Stimulated activated CD4-positive, alpha-beta T cell treated with anti-CD3 and anti-CD28 coated beads, Interleukin-2, amount 100 ng/mL, for 48 hours (primary cell): ENCODE results near the gene HPRT1.
"Not testable (repeated sequence)": the region's sequence is repeated elsewhere in the genome, so short reads cannot be mapped to it uniquely, and the experiment has no call there.

Experiments used
- DNase-seq, 2 donors: peaks; one replicate each; pipeline ENCODE4 v3.0.0-alpha.2; 2020

HPRT1 gene, protein sequence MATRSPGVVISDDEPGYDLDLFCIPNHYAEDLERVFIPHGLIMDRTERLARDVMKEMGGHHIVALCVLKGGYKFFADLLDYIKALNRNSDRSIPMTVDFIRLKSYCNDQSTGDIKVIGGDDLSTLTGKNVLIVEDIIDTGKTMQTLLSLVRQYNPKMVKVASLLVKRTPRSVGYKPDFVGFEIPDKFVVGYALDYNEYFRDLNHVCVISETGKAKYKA

DNA sequence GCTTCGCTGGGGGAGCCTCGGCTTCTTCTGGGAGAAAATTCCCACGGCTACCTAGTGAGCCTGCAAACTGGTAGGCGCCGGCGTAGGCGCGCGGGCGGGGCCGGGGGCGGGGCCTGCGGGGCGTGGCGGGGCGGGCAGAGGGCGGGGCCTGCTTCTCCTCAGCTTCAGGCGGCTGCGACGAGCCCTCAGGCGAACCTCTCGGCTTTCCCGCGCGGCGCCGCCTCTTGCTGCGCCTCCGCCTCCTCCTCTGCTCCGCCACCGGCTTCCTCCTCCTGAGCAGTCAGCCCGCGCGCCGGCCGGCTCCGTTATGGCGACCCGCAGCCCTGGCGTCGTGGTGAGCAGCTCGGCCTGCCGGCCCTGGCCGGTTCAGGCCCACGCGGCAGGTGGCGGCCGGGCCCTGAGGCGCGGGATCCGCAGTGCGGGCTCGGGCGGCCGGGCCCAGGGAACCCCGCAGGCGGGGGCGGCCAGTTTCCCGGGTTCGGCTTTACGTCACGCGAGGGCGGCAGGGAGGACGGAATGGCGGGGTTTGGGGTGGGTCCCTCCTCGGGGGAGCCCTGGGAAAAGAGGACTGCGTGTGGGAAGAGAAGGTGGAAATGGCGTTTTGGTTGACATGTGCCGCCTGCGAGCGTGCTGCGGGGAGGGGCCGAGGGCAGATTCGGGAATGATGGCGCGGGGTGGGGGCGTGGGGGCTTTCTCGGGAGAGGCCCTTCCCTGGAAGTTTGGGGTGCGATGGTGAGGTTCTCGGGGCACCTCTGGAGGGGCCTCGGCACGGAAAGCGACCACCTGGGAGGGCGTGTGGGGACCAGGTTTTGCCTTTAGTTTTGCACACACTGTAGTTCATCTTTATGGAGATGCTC, at the start of gene HPRT1:
Gene HPRT1 (plus strand): TSS at position 161 of the 857 bp plus-strand sequence. CDS start 147 bp downstream, at position 308.
- DNase-seq: peak; percentile 52 to 66

DNA sequence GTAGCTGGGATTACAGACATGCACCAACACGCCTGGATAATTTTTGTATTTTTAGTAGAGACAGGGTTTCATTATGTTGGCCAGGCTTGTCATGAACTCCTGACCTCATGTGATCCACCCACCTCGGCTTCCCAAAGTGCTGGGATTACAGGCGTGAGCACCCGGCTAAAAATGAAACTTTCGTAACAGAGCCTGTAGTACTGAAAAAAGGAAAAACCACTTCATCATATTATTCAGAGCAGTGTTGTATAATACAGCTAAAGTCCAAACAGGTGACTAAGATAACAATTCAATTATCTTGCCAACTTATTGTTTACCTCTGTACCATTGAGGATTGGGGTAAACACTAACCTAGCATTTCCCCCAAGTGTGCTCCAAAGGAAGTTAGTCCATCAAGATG, 43.9 kb upstream of the HPRT1 start:
- no peak for DNase-seq

DNA sequence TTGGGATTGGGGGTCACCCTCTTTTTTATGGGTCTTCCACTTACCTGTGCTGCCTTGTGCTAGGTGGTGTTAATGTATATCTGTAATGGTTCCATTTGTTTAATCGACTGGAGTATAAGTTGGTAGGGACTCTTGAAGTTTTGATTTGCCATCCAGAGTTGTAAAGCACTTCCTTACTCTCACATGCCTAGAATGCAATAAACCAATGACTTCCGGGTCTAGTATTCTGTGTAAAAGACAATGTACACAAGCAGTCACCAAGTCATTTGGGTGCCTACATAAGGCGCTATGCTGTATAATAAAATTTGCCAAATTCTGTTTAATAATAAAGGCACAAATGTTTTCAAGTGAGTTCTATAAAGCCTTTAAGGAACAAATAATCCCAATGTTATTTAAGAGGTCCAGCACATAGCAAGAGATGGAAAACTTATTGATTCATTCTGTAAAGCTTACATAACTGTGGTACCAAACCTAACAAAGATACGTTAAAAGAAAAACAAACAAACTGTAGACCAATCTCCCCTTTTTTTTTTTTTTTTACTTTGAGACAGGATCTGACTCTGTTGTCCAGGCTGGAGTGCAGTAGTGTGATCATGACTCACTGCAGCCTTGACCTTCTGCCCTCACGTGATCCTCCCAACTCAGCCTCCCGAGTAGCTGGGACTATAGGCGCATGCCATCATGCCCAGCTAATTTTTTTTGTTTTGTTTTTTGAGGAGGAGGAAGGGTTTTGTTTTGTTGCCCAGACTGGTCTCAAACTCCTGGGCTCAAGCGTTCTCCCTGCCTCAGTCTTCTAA, 41.5 kb upstream of the HPRT1 start:
- no peak for DNase-seq

DNA sequence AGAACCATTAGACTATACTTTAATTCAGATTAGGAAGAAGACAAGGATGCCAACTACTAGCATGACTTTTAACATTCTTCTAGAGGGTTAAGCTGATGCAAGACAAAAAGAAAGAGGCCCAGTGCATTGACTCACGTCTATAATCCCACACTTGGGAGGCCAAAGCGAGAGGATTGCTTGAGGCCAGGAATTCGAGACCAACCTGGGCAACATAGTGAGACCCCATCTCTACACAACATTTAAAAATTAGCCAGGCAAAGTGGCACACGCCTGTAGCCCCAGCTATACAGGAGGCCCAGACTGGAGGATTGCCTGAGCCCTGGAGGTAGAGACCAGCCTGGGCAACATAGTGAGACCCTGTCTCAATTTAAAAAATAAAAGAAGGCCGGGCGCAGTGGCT, 40.2 kb upstream of the HPRT1 start:
- DNase-seq: no peak

DNA sequence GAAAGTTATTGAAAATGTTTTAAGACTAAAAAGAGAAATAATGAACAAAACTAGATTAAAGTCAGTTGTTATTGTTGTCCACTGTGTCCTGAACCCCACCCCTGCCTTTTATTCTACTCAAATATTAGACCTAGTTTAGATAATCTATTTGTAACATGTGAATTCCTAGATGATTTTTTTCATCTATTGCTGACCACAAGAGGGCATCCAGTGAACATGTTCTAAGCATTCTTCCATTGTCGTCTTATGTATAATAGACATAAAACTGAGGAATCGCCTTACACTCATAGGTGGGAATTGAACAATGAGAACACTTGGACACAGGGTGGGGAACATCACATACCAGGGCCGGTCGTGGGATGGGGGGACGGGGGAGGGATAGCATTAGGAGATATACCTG, 36.4 kb upstream of the HPRT1 start:
- no peak for DNase-seq

DNA sequence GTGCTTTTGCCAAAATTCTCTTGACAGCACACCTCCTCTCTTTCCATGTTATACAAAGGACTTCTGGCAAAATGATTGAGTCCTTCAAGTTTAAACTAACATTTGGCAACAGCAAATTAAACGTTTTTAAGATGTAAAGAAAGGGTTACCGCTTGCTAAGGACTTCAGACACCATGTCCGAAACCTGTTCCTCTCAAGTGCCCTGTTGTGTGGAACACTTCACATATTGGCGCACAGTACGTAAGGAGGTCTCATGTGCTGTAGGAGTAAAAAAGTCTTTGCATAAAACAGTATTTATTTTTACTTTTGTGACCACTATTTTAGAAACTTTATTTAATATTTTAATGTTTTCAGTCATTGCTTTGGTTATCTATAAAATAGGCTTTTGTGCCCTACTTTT, 33.7 kb upstream of the HPRT1 start:
- DNase-seq: no peak

DNA sequence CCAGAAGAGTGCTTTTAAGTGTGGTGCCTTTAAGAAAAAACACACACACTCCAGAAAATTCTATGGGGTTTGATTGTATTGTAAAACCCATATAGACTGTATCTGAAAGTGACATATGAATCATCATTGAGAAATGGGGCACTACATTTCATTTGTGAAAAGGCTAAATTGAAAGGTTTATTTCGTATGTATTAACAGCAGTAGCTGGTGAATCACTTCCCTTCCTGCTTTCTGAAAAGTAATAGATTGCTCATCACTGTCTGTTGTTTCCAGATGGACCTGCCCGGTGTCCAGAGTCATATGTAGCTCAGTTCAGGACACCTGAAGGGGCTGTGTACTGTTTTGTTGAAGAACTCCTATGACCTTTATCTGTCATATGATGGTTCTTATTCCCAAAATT, 28.1 kb upstream of the HPRT1 start:
- no peak for DNase-seq

DNA sequence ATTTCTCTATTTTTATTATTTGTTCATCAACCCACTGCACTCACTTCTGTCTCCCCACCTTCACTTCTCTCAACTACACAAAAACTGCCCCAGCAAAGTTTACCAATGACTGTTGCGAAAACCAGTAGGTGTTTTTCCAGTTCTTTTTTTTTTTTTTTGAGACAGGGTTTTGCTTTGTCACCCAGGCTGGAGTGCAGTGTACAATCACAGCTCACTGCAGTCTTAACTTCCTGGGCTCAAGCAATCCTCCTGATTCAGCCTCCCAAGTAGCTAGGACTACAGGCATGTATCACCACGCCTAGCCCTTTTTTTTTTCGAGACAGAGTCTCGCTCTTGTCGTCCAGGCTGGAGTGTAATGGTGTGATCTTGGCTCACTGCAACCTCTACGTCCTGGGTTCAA, 24.1 kb upstream of the HPRT1 start:
- DNase-seq: no peak

DNA sequence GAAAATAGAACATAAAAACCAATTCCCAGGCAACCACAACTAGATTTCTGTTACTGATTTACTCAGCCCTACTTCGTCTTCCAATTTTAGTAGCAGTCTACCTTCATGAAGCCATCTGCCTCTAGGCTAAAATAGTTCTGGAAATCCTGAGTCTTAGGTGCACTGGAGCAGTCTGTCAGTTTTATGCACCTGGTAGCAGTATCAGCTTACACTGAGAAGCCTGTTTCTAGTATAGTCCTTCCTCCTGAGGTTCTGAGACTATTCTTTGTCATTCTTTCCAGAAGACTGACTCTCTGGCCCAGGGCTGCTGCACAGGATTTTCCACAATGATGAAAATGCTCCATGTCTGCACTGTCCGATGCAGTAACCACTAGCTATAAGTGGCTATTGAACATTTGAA, 16.9 kb upstream of the HPRT1 start:
- no peak for DNase-seq

DNA sequence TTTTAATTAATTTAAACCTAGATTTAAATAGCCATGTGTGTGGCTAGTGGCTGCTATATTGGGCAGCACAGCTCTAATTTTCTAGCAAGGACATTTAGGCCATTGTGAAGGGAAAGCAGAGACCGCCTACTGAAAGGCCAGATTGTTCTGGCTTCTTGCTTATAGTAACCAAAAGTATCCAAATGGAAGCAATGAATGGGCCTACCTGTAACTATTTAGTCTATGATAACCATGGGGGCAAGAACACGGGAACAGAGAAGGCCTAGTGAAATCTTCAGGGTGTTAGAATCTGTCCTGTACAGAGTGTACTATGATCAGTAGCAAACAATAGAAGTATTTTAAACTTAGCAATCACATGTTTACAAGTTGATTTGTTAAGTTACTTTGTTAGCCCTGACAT, 16.5 kb upstream of the HPRT1 start:
- no peak for DNase-seq

DNA sequence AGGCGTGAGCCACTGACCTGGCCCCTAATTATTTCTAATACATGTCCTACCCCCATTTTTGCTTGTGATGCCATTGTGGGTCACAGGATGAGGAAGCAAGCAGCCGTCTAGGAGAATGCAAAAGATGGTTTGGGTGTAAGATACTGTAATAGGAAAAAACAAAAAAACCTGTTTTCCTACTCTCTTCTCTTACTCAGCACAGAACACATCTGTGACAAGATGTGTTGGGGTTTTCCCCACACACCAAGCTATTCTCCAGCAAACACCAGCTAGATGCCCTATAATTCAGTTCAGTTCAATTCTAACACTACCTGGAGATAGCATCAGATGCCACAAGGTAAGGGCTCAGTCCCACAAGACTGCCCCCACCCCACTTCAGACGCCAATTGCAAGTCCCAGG, 15.3 kb upstream of the HPRT1 start:
- DNase-seq: no peak

DNA sequence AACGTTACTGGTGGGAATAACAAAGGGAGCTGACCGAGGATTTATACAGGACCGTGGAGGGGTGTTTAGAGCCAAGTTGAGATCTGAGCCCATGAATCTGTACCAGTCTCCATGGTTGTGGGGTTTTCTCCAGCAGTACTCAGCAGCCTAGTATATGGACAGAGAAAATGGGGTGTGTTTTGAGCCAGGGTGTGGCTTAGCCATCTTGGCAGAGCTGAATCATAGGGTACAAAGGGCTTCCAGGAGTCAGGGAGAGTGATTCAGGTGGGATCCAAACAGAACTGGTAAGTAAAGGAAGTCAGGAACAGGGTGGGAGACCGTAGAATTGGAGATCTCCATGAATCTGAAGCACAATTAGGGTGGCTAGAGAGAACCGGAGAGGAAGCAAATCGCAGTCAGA, 7.4 kb upstream of the HPRT1 start:
- DNase-seq: no peak

DNA sequence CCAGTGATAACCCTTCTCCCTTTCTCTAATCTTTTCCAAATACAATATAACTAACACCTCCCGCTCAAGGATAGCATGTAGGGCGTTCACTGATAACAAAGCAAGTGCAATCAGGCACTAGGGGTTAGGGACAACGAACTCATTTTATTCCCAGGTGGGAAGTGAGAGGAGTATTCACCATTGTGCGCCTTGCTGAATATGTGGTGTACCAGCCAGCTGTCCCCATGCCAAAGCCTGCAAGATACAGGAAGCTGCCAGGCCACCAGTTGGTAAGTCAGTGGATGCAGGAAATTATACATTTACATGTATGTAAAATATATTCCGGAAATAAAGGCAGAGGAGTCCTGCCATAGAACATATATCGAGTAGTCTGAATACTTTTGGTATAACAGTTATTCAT, 6.3 kb upstream of the HPRT1 start:
- DNase-seq: no peak

DNA sequence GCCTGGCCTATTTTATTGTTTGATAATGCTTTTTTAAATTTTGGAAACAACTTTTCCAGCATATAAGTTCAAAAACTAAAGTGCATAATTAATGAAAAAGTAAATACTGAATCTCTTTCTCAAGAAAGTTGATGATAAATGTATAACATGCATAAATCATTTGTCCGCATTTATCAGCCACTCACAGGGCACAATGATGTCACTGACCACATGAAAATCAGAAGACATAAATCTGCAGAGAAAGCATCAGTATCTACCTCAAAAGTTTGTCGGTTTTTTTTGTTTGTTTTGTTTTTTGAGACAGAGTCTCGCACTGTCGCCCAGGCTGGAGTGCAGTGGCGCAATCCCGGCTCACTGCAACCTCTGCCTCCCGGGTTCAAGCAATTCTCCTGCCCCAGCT, 5.5 kb upstream of the HPRT1 start:
- no peak for DNase-seq

DNA sequence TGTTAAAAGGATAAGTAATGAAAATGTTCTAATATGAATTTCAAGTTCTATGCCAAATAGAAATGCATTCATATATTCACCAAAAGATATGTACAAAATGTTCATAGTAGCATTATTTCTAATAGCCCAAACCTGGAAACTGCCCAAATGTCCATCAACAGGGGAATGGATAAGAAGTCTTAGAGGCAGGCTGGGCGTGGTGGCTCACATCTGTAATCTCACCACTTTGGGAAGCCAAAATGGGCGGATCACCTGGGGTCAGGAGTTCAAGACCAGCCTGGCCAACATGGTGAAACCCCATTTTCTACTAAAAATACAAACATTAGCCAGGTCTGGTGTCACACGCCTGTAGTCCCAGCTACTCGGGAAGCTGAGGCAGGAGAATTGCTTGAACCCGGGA, 2.3 kb upstream of the HPRT1 start:
- DNase-seq: no peak

DNA sequence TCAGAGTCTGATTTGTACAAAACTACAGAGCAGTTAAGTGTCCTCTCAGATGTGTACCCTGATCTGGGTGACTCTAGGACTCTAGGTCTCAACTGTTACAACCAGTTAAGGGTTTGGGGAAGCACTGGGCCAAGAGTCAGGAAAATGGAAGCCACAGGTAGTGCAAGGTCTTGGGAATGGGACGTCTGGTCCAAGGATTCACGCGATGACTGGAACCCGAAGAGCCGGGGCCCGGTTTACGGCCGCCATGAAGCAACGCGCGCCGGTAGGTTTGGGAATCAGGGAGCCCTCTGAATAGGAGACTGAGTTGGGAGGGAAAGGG, 321 bp upstream of the HPRT1 start:
- no peak for DNase-seq

DNA sequence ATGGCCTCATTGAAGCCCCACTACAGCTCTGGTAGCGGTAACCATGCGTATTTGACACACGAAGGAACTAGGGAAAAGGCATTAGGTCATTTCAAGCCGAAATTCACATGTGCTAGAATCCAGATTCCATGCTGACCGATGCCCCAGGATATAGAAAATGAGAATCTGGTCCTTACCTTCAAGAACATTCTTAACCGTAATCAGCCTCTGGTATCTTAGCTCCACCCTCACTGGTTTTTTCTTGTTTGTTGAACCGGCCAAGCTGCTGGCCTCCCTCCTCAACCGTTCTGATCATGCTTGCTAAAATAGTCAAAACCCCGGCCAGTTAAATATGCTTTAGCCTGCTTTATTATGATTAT, 876 bp downstream of the HPRT1 start:
- DNase-seq: no peak

DNA sequence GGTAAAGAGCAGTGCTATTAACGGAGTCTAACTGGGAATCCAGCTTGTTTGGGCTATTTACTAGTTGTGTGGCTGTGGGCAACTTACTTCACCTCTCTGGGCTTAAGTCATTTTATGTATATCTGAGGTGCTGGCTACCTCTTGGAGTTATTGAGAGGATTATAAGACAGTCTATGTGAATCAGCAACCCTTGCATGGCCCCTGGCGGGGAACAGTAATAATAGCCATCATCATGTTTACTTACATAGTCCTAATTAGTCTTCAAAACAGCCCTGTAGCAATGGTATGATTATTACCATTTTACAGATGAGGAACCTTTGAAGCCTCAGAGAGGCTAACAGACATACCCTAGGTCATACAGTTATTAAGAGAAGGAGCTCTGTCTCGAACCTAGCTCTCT, 1.5 kb downstream of the HPRT1 start:
- no peak for DNase-seq

DNA sequence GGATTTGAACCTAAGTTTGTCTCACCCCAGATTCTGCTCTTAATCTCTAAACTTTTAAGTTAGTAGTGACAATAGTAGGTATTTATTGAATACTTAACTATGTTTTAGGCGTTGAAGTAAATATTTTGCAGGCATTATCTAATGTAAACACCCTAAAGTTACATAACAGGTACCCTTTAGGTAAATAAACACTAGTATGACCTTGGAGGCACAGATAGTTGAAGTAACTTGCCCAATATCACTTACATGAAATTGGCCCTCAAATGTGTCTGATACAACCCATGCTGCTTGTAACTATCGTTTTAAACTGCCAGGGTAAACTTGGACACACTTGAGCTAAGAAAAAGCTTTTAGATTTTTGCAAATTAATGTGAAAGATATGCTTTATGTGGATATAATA, 3.0 kb downstream of the HPRT1 start:
- no peak for DNase-seq

DNA sequence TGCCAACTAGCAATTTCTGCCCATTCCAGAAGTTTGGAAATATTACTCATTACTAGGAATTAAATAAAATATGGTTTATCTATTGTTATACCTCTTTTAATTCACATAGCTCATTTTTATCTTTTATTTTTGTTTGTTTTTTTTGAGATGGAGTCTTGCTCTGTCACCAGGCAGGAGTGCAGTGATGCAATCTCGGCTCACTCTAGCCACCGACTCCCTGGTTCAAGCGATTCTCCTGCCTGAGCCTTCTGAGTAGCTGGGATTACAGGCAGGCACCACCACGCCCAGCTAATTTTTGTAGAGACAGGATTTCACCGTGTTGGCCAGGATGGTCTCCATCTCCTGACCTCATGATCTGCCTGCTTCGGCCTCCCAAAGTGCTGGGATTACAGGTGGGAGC, 4.5 kb downstream of the HPRT1 start:
- not testable (repeated sequence) for DNase-seq

DNA sequence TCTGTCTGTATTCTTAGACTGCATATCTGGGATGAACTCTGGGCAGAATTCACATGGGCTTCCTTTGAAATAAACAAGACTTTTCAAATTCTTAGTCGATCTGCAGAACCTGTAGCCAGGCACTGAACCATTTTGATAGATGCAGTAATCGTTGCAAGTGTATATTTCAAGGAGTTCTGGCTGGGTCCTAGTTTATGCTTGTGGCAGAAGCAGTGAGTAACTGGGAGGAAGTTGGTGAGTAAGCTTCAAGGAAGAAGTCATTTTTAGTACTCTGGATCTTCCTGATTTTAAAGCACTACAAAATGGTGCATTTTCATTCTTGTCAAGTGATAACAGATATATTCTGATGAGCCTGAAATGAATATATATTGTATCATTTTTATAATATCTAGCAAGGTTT, 9.5 kb downstream of the HPRT1 start:
- no peak for DNase-seq

DNA sequence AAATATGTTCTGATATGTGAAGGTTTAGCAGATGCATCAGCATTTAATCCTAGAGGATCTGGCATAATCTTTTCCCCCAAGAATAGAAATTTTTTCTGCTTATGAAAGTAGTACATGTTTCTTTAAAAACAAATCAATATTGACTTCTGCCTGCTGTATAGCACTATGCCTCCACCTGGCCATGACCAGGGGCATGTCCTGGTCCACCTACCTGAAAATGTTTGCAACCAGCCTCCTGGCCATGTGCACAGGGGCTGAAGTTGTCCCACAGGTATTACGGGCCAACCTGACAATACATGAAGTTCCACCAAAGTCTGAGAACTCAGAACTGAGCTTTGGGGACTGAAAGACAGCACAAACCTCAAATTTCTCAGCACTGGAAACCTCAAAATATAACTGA, 10.0 kb downstream of the HPRT1 start:
- no peak for DNase-seq

DNA sequence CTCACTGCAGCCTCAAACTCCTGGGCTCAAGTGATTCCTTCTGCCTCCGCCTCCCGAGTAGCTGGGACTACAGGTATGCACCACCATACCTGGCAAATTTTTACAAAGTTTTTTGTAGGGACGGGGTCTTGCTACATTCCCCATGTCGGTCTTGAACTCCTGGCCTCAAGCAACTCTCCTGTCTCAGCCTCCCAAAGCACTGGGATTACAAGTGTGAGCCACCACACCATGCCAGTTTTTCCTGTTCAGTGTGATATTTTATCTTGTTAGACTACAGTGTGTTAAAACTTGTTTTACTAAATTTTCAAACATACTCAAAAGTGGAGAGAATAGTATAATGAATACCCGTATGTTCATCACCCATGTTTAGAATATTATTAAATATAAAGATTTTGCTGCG, 12.1 kb downstream of the HPRT1 start:
- DNase-seq: no peak

DNA sequence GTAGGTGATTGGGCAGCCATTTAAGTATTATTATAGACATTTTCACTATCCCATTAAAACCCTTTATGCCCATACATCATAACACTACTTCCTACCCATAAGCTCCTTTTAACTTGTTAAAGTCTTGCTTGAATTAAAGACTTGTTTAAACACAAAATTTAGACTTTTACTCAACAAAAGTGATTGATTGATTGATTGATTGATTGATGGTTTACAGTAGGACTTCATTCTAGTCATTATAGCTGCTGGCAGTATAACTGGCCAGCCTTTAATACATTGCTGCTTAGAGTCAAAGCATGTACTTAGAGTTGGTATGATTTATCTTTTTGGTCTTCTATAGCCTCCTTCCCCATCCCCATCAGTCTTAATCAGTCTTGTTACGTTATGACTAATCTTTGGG, 16.3 kb downstream of the HPRT1 start:
- DNase-seq: no peak
